ENCODE data around the gene PEBP1. TPM values are rescaled to one million over a fixed set of nuclear protein-coding genes. Genes with fewer than 3 reads are reported as not detected.

PEBP1 gene
- total RNA-seq, 4 donors from 2014 or later = 98.1 to 182 (median 136) TPM

DNA sequence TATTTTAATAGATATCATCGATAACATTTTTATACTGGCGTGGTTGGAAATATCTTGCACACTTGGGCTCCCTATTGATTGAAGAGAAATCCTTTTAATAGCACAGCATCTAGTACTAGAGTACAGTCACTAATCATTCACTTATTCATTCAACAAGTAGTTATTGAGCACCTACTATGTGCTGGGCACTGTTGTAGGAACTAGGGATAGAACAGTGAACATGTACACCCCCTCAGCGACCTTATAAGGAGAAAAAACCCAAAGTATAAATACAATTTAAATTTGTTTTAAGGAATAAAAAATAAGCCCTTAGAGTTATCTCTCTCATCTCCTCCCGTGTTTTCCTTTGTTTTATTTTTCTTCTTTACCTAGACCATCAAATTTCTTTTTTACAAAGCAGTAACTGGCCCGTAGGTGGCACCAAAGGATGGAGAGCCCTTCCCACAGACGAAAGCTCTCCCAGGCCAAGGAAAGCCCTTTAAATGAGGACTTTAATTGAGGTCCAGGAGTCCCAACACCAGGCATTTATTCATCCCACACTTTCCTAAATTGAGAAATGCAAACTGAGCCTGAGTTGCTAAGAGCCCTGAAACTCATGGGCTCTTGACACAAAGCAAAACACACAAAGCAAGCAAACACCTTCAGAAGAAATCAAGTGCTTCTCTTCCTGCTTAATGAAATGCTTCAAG, 29.0 kb downstream of the PEBP1 start:
- TF ChIP-seq POLR2A (IDR thresholded peaks at IDR 0.05) (no peak), CTCF (IDR thresholded peaks at IDR 0.05) (peak in 3 of 4 experiments; percentile 11 to 26 (median 24))
- H3K36me3 ChIP-seq = no peaks in the 10 kb centered on the region
- DNase-seq = no peak
- no peaks in the 10 kb centered on the region for H3K27me3 ChIP-seq
- no peaks in the 10 kb centered on the region for H3K9me3 ChIP-seq
- no peaks in the 10 kb centered on the region for H3K4me1 ChIP-seq
- no peak overlapping the region for H3K4me3 ChIP-seq
- intact Hi-C loops (cut with DNase I; ENCODE audit: low total_unique reads) = no loop called here
- no peak overlapping the region for H3K27ac ChIP-seq

DNA sequence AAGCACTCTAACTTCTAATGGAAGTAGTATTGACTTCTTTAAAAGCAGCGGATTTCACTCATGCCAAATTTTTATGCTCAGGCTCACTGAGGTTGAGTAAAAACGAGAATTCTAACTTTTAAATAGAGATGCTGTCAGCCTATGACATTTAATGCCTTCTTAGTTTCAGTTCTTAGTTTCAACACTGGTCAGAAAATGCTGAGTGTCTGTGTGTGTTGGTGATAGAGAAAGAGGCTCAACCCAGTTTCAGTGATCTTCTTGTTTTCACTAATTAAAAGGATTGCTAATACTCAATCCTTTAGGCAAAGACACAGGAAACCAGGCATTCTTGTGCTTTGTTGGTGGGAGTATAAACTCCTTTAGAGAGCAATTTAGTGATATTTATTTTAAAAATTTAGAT, 31.0 kb downstream of the PEBP1 start:
- no peaks in the 10 kb centered on the region for H3K9me3 ChIP-seq
- no peaks in the 10 kb centered on the region for H3K4me1 ChIP-seq
- TF ChIP-seq POLR2A (IDR thresholded peaks at IDR 0.05) (no peak), CTCF (IDR thresholded peaks at IDR 0.05) (no peak)
- H3K4me3 ChIP-seq = no peak overlapping the region
- no peaks in the 10 kb centered on the region for H3K36me3 ChIP-seq
- H3K27ac ChIP-seq = no peak overlapping the region
- no peaks in the 10 kb centered on the region for H3K27me3 ChIP-seq
- no peak for DNase-seq
- intact Hi-C loops (cut with DNase I; ENCODE audit: low total_unique reads) = no loop called here

DNA sequence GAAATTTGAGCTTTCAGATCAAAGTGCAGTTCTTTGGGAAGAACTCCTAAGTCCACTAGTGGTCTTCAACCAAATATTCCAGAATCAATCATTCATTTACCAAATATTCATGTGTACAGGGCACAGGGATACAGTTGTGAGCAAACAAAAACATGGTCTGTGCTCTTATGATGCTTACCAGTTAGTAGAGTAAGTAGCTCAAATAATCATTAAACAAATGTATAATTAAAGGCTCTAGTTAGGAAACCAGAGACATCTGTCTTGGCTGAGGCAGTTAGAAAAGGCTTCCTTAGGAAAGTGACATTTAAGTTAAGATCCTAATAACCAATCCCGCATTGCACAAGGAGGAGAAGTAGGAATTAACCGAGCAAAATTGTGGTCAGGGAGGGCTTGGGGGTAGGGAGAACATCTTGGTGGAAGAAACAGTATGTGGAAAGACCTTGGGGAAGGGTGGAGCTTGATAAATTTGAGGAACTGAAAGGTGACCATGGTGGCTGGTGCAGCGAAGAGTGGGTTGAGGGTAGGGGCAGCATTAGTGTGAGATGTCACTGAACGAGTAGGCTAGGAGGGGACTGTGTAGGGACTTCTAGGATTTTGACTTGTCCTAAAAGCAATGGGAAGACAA, 40.0 kb downstream of the PEBP1 start:
- intact Hi-C loops (cut with DNase I; ENCODE audit: low total_unique reads) = no loop called here
- Histone ChIP-seq H3K4me3 (no peak overlapping the region), H3K27ac (no peak overlapping the region), H3K36me3 (no peaks in the 10 kb centered on the region), H3K4me1 (no peaks in the 10 kb centered on the region), H3K27me3 (no peaks in the 10 kb centered on the region), H3K9me3 (no peaks in the 10 kb centered on the region)
- TF ChIP-seq CTCF (IDR thresholded peaks at IDR 0.05) = no peak
- no peak for TF ChIP-seq POLR2A (IDR thresholded peaks at IDR 0.05)
- DNase-seq = no peak

DNA sequence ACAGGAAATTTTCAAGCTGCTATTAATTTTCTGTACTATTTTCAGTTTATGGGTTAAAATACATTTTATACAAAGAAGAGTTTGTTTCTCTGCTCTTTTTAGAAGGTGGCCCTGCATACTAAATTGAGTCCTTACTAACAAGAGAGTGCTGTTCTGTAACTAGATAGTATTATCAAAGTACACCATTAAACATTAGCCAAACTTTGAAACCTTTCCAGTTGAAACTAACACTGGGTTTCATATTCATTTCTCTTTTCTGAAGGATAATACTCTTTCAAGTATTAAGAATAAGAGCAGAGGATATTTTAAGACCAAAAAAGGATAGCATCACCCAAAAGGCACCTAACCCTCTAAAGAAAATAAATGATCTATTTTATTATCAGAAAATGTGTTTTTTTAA, 47.2 kb downstream of the PEBP1 start:
- no peaks in the 10 kb centered on the region for H3K36me3 ChIP-seq
- intact Hi-C loops (cut with DNase I; ENCODE audit: low total_unique reads) = loop anchor here (5.0 kb wide), 1 partner anchor 194 kb away; the partner anchor contains the start of gene SUDS3
- TF ChIP-seq CTCF (IDR thresholded peaks at IDR 0.05) (no peak), POLR2A (IDR thresholded peaks at IDR 0.05) (no peak)
- no peaks in the 10 kb centered on the region for H3K9me3 ChIP-seq
- peak overlapping the region in 1 of 2 donors; percentile 31 for H3K27ac ChIP-seq
- no peaks in the 10 kb centered on the region for H3K4me1 ChIP-seq
- H3K4me3 ChIP-seq = no peak overlapping the region
- no peak for DNase-seq
- H3K27me3 ChIP-seq = no peaks in the 10 kb centered on the region

DNA sequence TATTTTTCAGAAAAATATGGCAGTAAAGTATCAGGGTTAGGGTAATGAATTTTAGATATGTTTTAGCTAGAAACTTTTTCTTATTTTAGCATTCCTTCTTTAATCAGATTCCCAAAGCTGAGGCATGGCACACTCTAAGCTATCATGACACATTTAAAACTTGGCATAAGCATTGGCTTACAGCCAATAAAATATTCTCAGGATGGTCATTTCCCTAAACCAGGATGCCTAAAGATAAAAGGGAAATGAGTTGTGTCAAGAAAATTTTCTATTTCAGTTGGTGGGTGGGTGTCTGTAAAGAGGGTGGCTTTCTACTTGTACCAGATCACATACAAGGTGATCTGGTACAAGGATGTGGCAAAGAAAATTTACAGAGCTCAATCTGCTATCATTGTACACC, 47.8 kb downstream of the PEBP1 start:
- H3K36me3 ChIP-seq = no peaks in the 10 kb centered on the region
- no peaks in the 10 kb centered on the region for H3K27me3 ChIP-seq
- no peaks in the 10 kb centered on the region for H3K4me1 ChIP-seq
- no peak overlapping the region for H3K27ac ChIP-seq
- TF ChIP-seq POLR2A (IDR thresholded peaks at IDR 0.05) (no peak), CTCF (IDR thresholded peaks at IDR 0.05) (no peak)
- no peak overlapping the region for H3K4me3 ChIP-seq
- intact Hi-C loops (cut with DNase I; ENCODE audit: low total_unique reads) = loop anchor here (5.0 kb wide), 1 partner anchor 194 kb away; the partner anchor contains the start of gene SUDS3
- DNase-seq = no peak
- H3K9me3 ChIP-seq = no peaks in the 10 kb centered on the region
